Measurements from ENCODE around the gene FUT8. TPM values are rescaled to one million over a fixed set of nuclear protein-coding genes. Genes with fewer than 3 reads are reported as not detected.

Gene FUT8
- total and polyA plus RNA-seq, 2 of the 8 experiments (the other 6 are each of a cell fraction or from before 2014, with no cell fraction given) = 10.5 to 25.1 TPM

GRCh38 chr14:65387628-65388027, 24.9 kb upstream of the FUT8 start:
- no peak overlapping the region for H3K4ac ChIP-seq (replicated peaks; ENCODE audit: insufficient read length, low read depth, low read length)
- H3K14ac ChIP-seq (ENCODE audit: insufficient read length) = no peak overlapping the region
- H4K8ac ChIP-seq (ENCODE audit: extremely low read depth, insufficient read depth, low read length) = no peak overlapping the region
- TF ChIP-seq CHD1 (IDR thresholded peaks at IDR 0.05; ENCODE audit: low read depth, low read length) (no peak), MAX (IDR thresholded peaks at IDR 0.05) (no peak), KDM5A (IDR thresholded peaks at IDR 0.05; ENCODE audit: low read length) (no peak), TAF1 (IDR thresholded peaks at IDR 0.05; ENCODE audit: low read depth, low read length) (no peak), YY1 (IDR thresholded peaks at IDR 0.05; ENCODE audit: low read depth, low read length) (no peak), NRF1 (IDR thresholded peaks at IDR 0.05; ENCODE audit: low read depth, low read length) (no peak), CHD2 (IDR thresholded peaks at IDR 0.05; ENCODE audit: low read length) (no peak)
- no peaks in the 10 kb centered on the region for H3K4me1 ChIP-seq (replicated peaks in 1 of 4; ENCODE audit: control insufficient read depth in 3 of 4, insufficient read depth in 4 of 4, low read length in 3 of 4)
- peak overlapping the region; percentile 86 for H2AFZ ChIP-seq (ENCODE audit: low read length)
- H3K4me3 ChIP-seq (ENCODE audit: extremely low read depth in 1 of 4, insufficient read depth in 2 of 4, low read depth in 3 of 4, low read length in 4 of 4) = no peak overlapping the region
- H2AK5ac ChIP-seq (ENCODE audit: low read depth, low read length) = no peak overlapping the region
- no peak overlapping the region for H3K18ac ChIP-seq (ENCODE audit: extremely low read depth, low read length)
- H3K27ac ChIP-seq (ENCODE audit: low read depth, low read length) = no peak overlapping the region
- WGBS, 2 experiments (ENCODE audit: extremely low coverage in 1 of 2, insufficient coverage in 1 of 2, insufficient read length in 1 of 2, insufficient replicate concordance in 2 of 2, low coverage in 1 of 2, low lambda C conversion rate in 2 of 2, missing lambda C conversion rate in 1 of 2) = 100% methylated on average over 1 of the region's 1 CpG; no CpG with 5 or more reads in 1 of the 2 experiments
- no peak overlapping the region for H4K91ac ChIP-seq (replicated peaks; ENCODE audit: insufficient read length, low read length)
- H3K23me2 ChIP-seq (ENCODE audit: low read depth, low read length) = no peaks in the 10 kb centered on the region
- H3K79me2 ChIP-seq (ENCODE audit: control insufficient read depth in 1 of 2, insufficient read depth in 2 of 2, low read length in 2 of 2) = no peaks in the 10 kb centered on the region
- no peaks in the 10 kb centered on the region for H4K20me1 ChIP-seq (replicated peaks in 1 of 2; ENCODE audit: control insufficient read depth in 1 of 2, insufficient read depth in 2 of 2, low read length in 2 of 2)
- H3K9ac ChIP-seq (replicated peaks in 1 of 4; ENCODE audit: extremely low read depth in 1 of 4, low read depth in 3 of 4, low read length in 3 of 4) = no peak overlapping the region
- no peak overlapping the region for H2BK12ac ChIP-seq (ENCODE audit: low read depth, low read length)
- H2BK120ac ChIP-seq (replicated peaks; ENCODE audit: low read depth, low read length) = no peak overlapping the region
- no peak for FAIRE-seq
- H3K9me3 ChIP-seq (ENCODE audit: insufficient read depth in 2 of 2, low read depth in 1 of 2, low read length in 1 of 2) = no peaks in the 10 kb centered on the region
- H2BK5ac ChIP-seq (ENCODE audit: low read depth, low read length) = no peak overlapping the region
- no peaks in the 10 kb centered on the region for H3K36me3 ChIP-seq (ENCODE audit: control insufficient read depth in 2 of 4, insufficient read depth in 4 of 4, low read length in 3 of 4)
- no peak for DNase-seq (ENCODE audit: low read depth in 1 of 2, low spot score in 2 of 2)
- no peak overlapping the region for H2BK15ac ChIP-seq (ENCODE audit: low read length)
- no peaks in the 10 kb centered on the region for H3K79me1 ChIP-seq (ENCODE audit: low read depth, low read length)
- no peak overlapping the region for H3K4me2 ChIP-seq (ENCODE audit: insufficient read depth in 1 of 2, low read depth in 2 of 2, low read length in 2 of 2)
- no peaks in the 10 kb centered on the region for H3K27me3 ChIP-seq (replicated peaks in 1 of 4; ENCODE audit: control insufficient read depth in 3 of 4, extremely low read depth in 1 of 4, insufficient read depth in 3 of 4, low read length in 3 of 4)
- no peak overlapping the region for H2BK20ac ChIP-seq (ENCODE audit: low read length)
- no peak overlapping the region for H3K23ac ChIP-seq (ENCODE audit: insufficient read length)
- no peak overlapping the region for H3K56ac ChIP-seq (replicated peaks; ENCODE audit: insufficient read length, low read depth, low read length)
- ChIA-PET POLR2A (ENCODE audit: partially characterized antibody) (no interaction called here), CTCF (ENCODE audit: partially characterized antibody) (no interaction called here)
- no peak overlapping the region for H4K5ac ChIP-seq (ENCODE audit: insufficient read length, low read depth, low read length)

Data from H1 (cell line).